CD14-positive monocyte (primary cell): ENCODE data around the gene CAMK4. TPM values are rescaled to one million over a fixed set of nuclear protein-coding genes. Genes with fewer than 3 reads are reported as not detected.

Source experiments
- DNase-seq, 3 donors: peaks; one replicate each; pipeline ENCODE4 v3.0.0-alpha.2; 2011 to 2022
- H2AFZ ChIP-seq: 2 replicates; pipeline ENCODE4 v1.6.0; 2012; ENCODE audit warnings: mild to moderate bottlenecking, low read depth, low read length, inconsistent platforms; ENCODE audit not compliant: insufficient read depth, poor library complexity, severe bottlenecking
- H3K27ac ChIP-seq, 2 donors: 1 replicate in 1 of 2; 2 replicates in 1 of 2; pipeline ENCODE4 v1.5.1; 2012 to 2013; ENCODE audit warnings: low read length in 2 of 2, control low read depth in 1 of 2, inconsistent platforms in 1 of 2, low read depth in 1 of 2, mild to moderate bottlenecking in 1 of 2
- H3K27me3 ChIP-seq, 2 donors: one replicate each; pipeline versions ENCODE4 v1.6.0 to v1.6.1; 2011 to 2013; ENCODE audit warnings: low read length in 2 of 2; ENCODE audit not compliant: control insufficient read depth in 2 of 2, insufficient read depth in 2 of 2
- H3K36me3 ChIP-seq, 2 donors: replicated peaks in 1 of 2; 1 replicate in 1 of 2; 2 replicates in 1 of 2; pipeline versions ENCODE4 v1.5.1 to v1.6.1; 2012 to 2013; ENCODE audit warnings: low read length in 2 of 2, control low read depth in 1 of 2, inconsistent platforms in 1 of 2, mild to moderate bottlenecking in 1 of 2; ENCODE audit not compliant: insufficient read depth in 2 of 2, control insufficient read depth in 1 of 2
- H3K4me1 ChIP-seq, 2 donors: 1 replicate in 1 of 2; 2 replicates in 1 of 2; pipeline versions ENCODE4 v1.5.1 to v1.6.1; 2012 to 2013; ENCODE audit warnings: low read length in 2 of 2, control low read depth in 1 of 2, inconsistent platforms in 1 of 2, mild to moderate bottlenecking in 1 of 2, moderate library complexity in 1 of 2; ENCODE audit not compliant: insufficient read depth in 2 of 2, control insufficient read depth in 1 of 2
- H3K4me2 ChIP-seq: replicated peaks from 2 replicates; pipeline ENCODE3; 2012; ENCODE audit warnings: low read length, moderate library complexity, mild to moderate bottlenecking; ENCODE audit not compliant: poor library complexity, severe bottlenecking; ENCODE audit errors: extremely low read depth
- H3K4me3 ChIP-seq, 3 experiments: fragments of 200-600 bp in 1 of 3; sonication (generic) in 1 of 3; replicated peaks in 1 of 3; 1 replicate in 2 of 3; 2 replicates in 1 of 3; pipeline ENCODE4 v1.5.1; 2011 to 2013; ENCODE audit warnings: low read length in 3 of 3, mild to moderate bottlenecking in 3 of 3, control low read depth in 2 of 3, low read depth in 2 of 3, inconsistent platforms in 1 of 3, moderate library complexity in 1 of 3
- H3K79me2 ChIP-seq: 2 replicates; pipeline ENCODE4 v1.6.0; 2012; ENCODE audit warnings: mild to moderate bottlenecking, control low read depth, inconsistent platforms, low read length, moderate library complexity; ENCODE audit not compliant: insufficient read depth
- H3K9ac ChIP-seq: 2 replicates; pipeline ENCODE4 v1.6.0; 2017; ENCODE audit warnings: low read length, mild to moderate bottlenecking; ENCODE audit not compliant: insufficient read depth, poor library complexity, severe bottlenecking
- H3K9me3 ChIP-seq, 2 donors: replicated peaks in 1 of 2; 1 replicate in 1 of 2; 2 replicates in 1 of 2; pipeline versions ENCODE4 v1.5.1 to v1.6.1; 2012 to 2013; ENCODE audit warnings: low read length in 2 of 2, control low read depth in 1 of 2; ENCODE audit not compliant: control insufficient read depth in 1 of 2, insufficient read depth in 1 of 2
- H4K20me1 ChIP-seq: 2 replicates; pipeline ENCODE4 v1.6.0; 2012; ENCODE audit warnings: mild to moderate bottlenecking, low read length, control low read depth, moderate library complexity; ENCODE audit not compliant: insufficient read depth
- H3K27ac Mint-ChIP-seq, 7 donors: one replicate each; pipeline ENCODE4 v1.8.0; 2020; ENCODE audit warnings: mild to moderate bottlenecking in 7 of 7, mixed read lengths in 7 of 7, moderate library complexity in 6 of 7, inconsistent platforms in 2 of 7
- H3K27me3 Mint-ChIP-seq, 3 donors: one replicate each; pipeline ENCODE4 v1.8.0; 2021 to 2022; ENCODE audit warnings: low read depth in 3 of 3, mild to moderate bottlenecking in 3 of 3, mixed read lengths in 3 of 3, moderate library complexity in 3 of 3, inconsistent platforms in 1 of 3
- H3K36me3 Mint-ChIP-seq, 2 donors: one replicate each; pipeline ENCODE4 v1.8.0; 2020; ENCODE audit warnings: mixed read lengths in 2 of 2, inconsistent platforms in 1 of 2, mild to moderate bottlenecking in 1 of 2
- H3K4me1 Mint-ChIP-seq: one replicate; pipeline ENCODE4 v1.8.0; 2020; ENCODE audit warnings: mild to moderate bottlenecking, mixed read lengths
- H3K4me3 Mint-ChIP-seq, 2 donors: one replicate each; pipeline ENCODE4 v1.8.0; 2020; ENCODE audit warnings: mild to moderate bottlenecking in 2 of 2, mixed read lengths in 2 of 2, moderate library complexity in 1 of 2
- H3K9me3 Mint-ChIP-seq, 7 donors: one replicate each; pipeline ENCODE4 v1.8.0; 2020 to 2022; ENCODE audit warnings: mixed read lengths in 7 of 7, mild to moderate bottlenecking in 6 of 7, moderate library complexity in 6 of 7, inconsistent platforms in 2 of 7
- WGBS: methylation state at CpG from one replicate; pipeline ENCODE4 v1.1.5; 2013; ENCODE audit warnings: missing lambda C conversion rate; ENCODE audit not compliant: insufficient coverage; 5-methylcytosine and 5-hydroxymethylcytosine counted together
- intact Hi-C, 2 donors: fragments of 100-400 bp; cut with micrococcal nuclease; formaldehyde crosslinking; loops; one replicate each; pipeline versions ENCODE4 v1.15.0 to v1.15.1; 2023
- polyA plus RNA-seq, 3 donors: library from polyadenylated mRNA; depleted of rRNA in 1 of 3; unstranded in 2 of 3; stranded (reverse) in 1 of 3; fragments of 300-500 nt in 2 of 3; fragments of >200 nt in 1 of 3; fragmentation: Illumina TruSeq in 2 of 3; gene quantifications; 1 replicate in 2 of 3; 2 replicates in 1 of 3; pipeline ENCODE4 v1.2.3, GENCODE V29; 2012 to 2021
- TF ChIP-seq, protein P1 (sequence below): fragments of 200-600 bp; IDR thresholded peaks from one replicate; pipeline ENCODE4 v1.8.0; 2022; ENCODE audit warnings: antibody characterized with exemption, mild to moderate bottlenecking

Gene CAMK4
- polyA plus RNA-seq, 3 donors, result 0.24 to 0.28 TPM; not detected in 1

DNA sequence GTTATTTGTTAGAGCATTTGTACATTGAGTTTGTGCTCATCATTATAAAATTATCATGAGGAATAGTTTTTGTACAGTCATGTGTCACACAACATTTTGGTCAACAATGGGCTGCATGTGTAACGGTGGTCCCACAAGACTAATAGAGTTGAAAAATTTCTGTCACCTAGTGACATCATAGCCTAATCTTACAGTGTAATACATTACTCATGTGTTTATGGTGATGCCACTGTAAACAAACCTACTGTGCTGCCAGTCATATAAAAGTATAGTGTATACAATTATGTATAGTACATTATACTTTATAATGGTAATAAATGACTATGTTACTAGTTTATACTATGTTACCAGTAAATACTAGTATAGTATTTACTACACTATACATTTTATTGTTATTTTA lies 3.0 kb upstream of the CAMK4 start:
- no peaks in the 10 kb centered on the region for H3K36me3 ChIP-seq
- Mint-ChIP-seq H3K4me1 (peaks cover 5% of the 10 kb centered on the region), H3K27ac (no peak overlapping the region), H3K36me3 (no peaks in the 10 kb centered on the region), H3K9me3 (peaks cover 0 to 5% (median 0%) of the 10 kb centered on the region in 7 donors), H3K4me3 (no peak overlapping the region), H3K27me3 (peaks cover 33 to 48% (median 34%) of the 10 kb centered on the region in 3 donors)
- H4K20me1 ChIP-seq, result no peaks in the 10 kb centered on the region
- H3K27me3 ChIP-seq, result peaks cover 35 to 42% of the 10 kb centered on the region in 2 donors
- no peak overlapping the region for H3K4me2 ChIP-seq
- no peaks in the 10 kb centered on the region for H3K79me2 ChIP-seq
- H3K4me3 ChIP-seq, result no peak overlapping the region
- intact Hi-C loops, result no loop called here
- H3K9me3 ChIP-seq, result no peaks in the 10 kb centered on the region
- H2AFZ ChIP-seq, result no peak overlapping the region
- WGBS, result no CpG with 5 or more reads among the region's 1 CpG
- no peaks in the 10 kb centered on the region for H3K4me1 ChIP-seq
- TF ChIP-seq, protein P1, sequence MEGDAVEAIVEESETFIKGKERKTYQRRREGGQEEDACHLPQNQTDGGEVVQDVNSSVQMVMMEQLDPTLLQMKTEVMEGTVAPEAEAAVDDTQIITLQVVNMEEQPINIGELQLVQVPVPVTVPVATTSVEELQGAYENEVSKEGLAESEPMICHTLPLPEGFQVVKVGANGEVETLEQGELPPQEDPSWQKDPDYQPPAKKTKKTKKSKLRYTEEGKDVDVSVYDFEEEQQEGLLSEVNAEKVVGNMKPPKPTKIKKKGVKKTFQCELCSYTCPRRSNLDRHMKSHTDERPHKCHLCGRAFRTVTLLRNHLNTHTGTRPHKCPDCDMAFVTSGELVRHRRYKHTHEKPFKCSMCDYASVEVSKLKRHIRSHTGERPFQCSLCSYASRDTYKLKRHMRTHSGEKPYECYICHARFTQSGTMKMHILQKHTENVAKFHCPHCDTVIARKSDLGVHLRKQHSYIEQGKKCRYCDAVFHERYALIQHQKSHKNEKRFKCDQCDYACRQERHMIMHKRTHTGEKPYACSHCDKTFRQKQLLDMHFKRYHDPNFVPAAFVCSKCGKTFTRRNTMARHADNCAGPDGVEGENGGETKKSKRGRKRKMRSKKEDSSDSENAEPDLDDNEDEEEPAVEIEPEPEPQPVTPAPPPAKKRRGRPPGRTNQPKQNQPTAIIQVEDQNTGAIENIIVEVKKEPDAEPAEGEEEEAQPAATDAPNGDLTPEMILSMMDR, result no peak
- no peak overlapping the region for H3K9ac ChIP-seq
- H3K27ac ChIP-seq, result no peak overlapping the region
- DNase-seq, result no peak

DNA sequence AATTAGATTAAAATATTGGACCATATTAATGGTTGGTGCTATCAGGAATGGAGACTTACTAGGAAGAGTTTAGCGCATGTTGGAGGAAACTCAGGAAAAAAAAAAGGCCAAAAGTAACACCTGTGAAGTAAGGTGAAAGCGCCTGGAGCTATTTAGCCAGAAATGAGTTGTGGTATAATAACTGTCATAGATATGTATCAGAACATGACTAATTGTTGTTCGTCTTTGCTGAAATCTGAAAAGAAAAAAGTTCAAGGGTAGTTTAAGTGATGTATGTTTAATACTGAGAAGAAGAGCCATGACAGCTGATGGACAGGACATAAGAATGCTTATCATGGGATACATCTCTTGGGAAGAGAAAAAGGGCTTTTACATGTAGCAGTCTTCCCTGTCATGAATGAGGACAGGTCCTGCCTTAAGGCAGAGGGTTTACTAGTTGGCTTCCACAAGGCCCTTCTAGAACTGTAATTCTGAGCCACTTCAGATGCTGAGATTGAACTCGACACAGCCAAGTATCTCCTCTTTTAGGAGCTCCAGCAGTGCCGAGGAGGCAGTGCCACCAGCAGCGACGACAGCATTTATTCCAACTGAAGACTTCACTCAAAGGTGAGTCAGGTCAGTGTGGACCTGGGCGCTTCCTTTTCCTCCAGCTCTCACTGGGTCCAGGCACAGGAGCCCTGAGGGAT lies 940 bp upstream of the CAMK4 start:
- Mint-ChIP-seq H3K36me3 (no peaks in the 10 kb centered on the region), H3K4me1 (peaks cover 5% of the 10 kb centered on the region), H3K27me3 (peaks cover 42 to 62% (median 45%) of the 10 kb centered on the region in 3 donors), H3K27ac (no peak overlapping the region), H3K4me3 (peak overlapping the region; percentile 9 to 75), H3K9me3 (peaks cover 0 to 5% (median 0%) of the 10 kb centered on the region in 7 donors)
- intact Hi-C loops, result no loop called here
- H3K9me3 ChIP-seq, result no peaks in the 10 kb centered on the region
- 50% methylated on average over 5 of the region's 8 CpGs for WGBS
- no peak overlapping the region for H3K4me3 ChIP-seq
- no peak overlapping the region for H3K27ac ChIP-seq
- DNase-seq, result no peak
- no peaks in the 10 kb centered on the region for H4K20me1 ChIP-seq
- no peaks in the 10 kb centered on the region for H3K4me1 ChIP-seq
- TF ChIP-seq, protein P1, result no peak
- H3K4me2 ChIP-seq, result peak overlapping the region; percentile 61
- no peaks in the 10 kb centered on the region for H3K79me2 ChIP-seq
- H3K36me3 ChIP-seq, result no peaks in the 10 kb centered on the region
- H2AFZ ChIP-seq, result no peak overlapping the region
- H3K27me3 ChIP-seq, result peaks cover 45 to 53% of the 10 kb centered on the region in 2 donors
- H3K9ac ChIP-seq, result no peak overlapping the region
